ENCODE measurements around the gene TTC16.

DNA sequence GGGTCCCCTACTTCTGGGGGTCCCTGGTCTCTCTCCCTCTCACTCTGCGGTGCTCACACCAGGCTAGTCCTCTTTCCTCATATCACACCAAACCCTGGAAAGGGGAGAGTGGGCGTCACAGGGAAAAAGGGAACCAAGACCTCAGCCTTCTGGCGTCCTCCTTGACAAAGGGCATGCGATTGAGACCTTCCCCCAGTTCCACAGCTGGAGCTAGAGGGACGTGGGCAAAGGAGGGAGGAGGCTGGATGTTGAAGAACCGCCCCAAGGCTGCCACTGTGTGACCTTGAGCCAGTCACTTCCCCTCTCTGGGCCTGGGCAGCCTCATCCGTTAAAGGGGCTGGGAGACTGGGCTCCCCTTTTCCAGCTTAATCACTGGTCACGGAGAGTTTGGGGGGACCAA lies 37.7 kb downstream of the TTC16 start:
- TF ChIP-seq, protein P1, sequence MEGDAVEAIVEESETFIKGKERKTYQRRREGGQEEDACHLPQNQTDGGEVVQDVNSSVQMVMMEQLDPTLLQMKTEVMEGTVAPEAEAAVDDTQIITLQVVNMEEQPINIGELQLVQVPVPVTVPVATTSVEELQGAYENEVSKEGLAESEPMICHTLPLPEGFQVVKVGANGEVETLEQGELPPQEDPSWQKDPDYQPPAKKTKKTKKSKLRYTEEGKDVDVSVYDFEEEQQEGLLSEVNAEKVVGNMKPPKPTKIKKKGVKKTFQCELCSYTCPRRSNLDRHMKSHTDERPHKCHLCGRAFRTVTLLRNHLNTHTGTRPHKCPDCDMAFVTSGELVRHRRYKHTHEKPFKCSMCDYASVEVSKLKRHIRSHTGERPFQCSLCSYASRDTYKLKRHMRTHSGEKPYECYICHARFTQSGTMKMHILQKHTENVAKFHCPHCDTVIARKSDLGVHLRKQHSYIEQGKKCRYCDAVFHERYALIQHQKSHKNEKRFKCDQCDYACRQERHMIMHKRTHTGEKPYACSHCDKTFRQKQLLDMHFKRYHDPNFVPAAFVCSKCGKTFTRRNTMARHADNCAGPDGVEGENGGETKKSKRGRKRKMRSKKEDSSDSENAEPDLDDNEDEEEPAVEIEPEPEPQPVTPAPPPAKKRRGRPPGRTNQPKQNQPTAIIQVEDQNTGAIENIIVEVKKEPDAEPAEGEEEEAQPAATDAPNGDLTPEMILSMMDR (IDR thresholded peaks at IDR 0.05; ENCODE audit: poor library complexity), result no peak
- no peak for TF ChIP-seq EZH2 (IDR thresholded peaks at IDR 0.05; ENCODE audit: borderline replicate concordance)

Measured in hepatocyte (in vitro differentiated cells).